HG02678 (cell line): ENCODE data around the gene FOXO3.
"Not testable (repeated sequence)": the region's sequence is repeated elsewhere in the genome, so short reads cannot be mapped to it uniquely, and the experiment has no call there.

Experiments used
- ATAC-seq: cut with Tn5 transposase; IDR thresholded peaks from one replicate; pipeline ENCODE4 v1.9.1; 2021; ENCODE audit warnings: mild to moderate bottlenecking, moderate library complexity; ENCODE audit not compliant: unreplicated experiment

The FOXO3 gene

DNA sequence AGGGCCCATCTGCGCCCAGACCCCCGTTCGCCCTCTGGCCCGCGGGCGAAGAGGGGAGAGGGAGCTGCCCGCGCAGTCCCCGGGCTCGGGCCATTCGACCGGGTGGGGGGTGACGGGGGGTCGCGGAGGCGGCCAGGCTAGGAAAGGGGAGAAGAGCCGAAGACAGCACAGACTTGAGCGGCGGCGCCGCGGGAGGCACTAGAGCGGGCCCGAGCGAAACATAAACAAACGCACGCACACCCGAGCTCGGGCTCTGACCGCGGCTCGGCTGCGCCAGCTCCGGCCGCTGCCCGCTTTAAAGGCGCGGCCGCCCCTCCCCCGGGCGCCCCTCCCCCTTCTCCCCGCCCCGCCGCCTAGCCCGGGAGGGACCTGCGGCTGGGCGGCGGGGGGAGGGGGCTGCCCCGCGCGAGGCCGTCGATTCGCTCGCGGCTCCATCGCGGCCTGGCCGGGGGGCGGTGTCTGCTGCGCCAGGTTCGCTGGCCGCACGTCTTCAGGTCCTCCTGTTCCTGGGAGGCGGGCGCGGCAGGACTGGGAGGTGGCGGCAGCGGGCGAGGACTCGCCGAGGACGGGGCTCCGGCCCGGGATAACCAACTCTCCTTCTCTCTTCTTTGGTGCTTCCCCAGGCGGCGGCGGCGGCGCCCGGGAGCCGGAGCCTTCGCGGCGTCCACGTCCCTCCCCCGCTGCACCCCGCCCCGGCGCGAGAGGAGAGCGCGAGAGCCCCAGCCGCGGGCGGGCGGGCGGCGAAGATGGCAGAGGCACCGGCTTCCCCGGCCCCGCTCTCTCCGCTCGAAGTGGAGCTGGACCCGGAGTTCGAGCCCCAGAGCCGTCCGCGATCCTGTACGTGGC lies at the start of gene FOXO3:
Gene FOXO3, plus strand, starts transcription at position 455 of the 846 bp plus-strand sequence. Its CDS starts 292 bp downstream, at position 747.
- no peak for ATAC-seq

GRCh38 chr6:108518714-108519576 lies 41.8 kb upstream of the FOXO3 start:
- ATAC-seq, result no peak

- no peak for ATAC-seq
Measured at GRCh38 chr6:108521616-108522107, 39.1 kb upstream of the FOXO3 start.

GRCh38 chr6:108523697-108524096 lies 37.0 kb upstream of the FOXO3 start:
- ATAC-seq, result no peak

DNA sequence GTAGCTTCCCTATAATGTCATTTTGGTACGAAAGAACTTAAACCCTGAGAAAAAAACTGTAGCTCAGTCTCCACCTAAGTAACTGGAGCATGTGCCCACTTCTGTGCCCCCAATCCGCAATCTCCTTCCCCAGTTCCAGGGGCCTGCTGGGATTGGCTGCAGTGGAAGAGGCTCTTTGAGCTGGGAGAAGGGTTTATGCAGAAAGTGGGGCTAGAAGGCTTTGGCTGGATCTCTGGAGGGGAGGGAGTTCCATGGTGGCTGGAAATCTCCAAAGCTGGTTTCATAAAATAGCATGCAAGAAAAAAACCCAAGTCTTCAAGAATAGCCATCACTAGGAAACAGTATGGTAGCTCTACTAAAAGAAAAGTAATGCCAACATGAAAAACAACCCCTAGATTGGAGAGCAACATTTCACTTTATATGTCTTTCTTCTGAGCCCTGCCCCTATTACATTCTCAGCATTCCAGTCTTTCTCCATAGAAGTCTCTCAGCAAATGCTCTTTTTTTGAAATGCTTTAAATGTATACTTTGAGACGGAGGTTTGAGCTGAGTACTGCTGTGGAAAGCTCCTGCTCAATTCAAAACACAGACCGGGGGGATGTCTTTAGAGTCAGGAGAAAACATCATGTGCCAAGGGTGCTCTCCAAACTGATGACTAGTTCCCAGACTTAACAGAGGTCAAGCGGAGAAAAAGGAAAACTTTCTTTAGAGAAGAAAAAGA lies 36.0 kb upstream of the FOXO3 start:
- no peak for ATAC-seq

DNA sequence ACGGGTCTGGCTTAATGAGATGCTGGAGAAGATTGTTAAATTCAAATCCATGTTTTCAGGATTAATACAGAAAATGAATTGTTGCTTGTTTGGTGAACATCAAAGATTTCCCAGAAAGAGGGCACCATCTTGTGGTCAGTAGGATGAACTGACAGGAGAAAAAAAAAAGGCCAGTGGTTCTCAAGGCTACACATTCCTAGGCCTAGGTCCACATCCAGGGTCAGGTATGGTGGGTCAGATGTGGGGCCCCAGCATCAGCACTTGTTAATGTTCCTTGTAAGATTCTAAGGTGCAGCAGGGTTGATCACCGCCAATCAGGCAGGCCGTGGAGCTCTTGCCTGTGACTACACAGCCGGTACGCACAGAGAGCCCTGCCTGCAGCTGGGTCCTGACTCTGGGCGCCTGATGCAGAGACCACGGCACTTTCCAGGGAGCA lies 34.0 kb upstream of the FOXO3 start:
- no peak for ATAC-seq

DNA sequence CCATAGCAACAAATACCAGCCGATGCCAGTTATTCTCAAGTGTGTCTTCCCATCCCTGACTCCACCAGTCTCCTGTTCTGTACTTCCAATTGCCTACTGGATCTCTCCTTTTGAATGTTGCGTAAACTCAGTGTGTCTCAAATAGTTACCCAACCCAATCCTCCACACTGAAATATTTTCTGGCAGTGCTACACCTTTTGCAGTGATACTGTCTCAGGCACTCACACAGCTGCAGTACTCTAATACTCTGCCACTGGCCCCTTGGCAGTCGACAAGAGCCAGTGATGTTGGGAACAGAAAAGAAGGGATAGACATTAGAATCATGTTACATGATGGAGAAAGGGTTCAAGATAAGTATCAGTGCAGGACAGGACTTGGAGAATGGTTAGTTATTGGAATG lies 31.8 kb upstream of the FOXO3 start:
- no peak for ATAC-seq

GRCh38 chr6:108531332-108531731 lies 29.4 kb upstream of the FOXO3 start:
- no peak for ATAC-seq

GRCh38 chr6:108535114-108535742 lies 25.5 kb upstream of the FOXO3 start:
- ATAC-seq, result no peak

DNA sequence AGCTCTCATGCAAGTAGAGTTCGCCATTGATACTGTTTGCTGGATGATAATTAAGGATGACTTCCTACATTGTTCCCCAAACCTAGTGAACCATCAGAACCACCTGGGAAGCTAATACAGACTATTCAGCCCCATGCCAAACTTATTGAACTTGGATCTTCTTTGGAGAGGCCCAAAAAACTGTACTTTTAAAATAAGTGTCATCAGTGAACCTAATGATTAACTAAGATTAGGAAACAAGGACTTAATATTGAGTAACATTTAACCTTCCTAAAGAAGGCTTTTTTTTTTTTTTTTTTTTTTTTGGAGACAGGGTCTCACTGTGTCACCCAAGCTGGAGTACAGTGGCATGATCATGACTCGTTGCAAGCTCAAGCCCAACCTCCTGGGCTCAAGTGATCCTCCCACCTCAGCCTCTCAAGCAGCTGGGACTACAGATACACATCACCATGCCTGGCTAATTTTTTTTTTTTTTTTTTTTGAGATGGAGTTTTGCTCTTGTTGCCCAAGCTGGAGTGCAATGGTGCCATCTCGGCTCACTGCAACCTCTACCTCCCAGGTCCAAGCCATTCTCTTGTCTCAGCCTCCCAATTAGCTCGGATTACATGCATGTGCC lies 24.7 kb upstream of the FOXO3 start:
- ATAC-seq, result not testable (repeated sequence)

- peak; percentile 90 for ATAC-seq
Measured at GRCh38 chr6:108541843-108542759, 18.6 kb upstream of the FOXO3 start.

DNA sequence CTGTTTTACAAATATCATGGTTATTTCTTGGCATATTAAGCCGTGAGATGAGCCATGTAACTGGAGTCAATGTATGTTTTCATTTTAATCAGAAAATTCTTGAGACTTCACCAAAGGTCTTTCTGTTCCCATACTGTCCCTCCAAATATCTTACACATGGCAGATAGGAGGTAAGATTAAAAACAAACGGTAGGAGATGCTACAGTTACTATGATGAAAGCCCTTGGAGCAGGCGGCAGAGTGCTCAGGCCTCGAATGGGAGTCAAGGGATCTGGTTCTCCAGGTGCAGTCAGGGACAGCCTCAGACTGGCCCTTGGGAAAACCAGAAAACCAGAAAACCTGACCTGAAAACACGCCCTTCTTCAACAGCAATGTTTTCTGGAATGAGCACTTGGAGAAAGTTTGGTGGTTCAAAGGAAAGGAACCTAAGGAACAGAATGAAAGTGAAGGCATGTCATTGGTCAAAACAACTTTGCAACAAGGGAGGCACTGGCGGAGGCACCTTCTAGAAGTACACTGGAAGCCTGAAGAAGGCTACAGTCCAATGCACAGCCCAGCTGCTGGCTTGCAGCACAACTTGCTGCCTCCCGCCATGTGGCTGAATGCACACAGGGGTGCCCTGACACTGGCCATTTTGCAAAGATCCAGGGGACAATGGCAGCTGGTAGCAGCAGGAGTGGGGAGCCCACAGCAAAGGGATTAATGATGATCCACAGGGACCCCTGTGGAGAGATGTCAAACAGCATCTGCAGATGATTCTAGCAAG lies 17.4 kb upstream of the FOXO3 start:
- ATAC-seq, result no peak

DNA sequence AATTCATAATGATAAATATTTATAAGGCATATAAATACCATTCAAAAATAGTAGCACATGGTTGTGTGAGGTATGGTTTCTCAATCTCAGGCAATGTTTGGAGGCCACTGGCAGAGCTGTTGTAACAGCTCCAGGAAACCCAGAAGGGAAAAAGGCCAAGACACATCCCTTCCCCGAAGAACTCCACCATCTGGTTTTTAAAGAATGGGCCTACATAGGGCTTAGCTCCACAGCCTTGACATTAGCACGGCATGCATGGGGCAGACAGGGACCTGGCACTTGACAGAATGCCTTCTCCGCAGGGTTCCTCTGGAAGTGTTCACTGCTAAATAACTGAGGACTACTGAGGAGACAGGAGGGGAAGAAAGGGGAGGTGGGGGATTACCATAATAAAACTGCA lies 16.1 kb upstream of the FOXO3 start:
- no peak for ATAC-seq

GRCh38 chr6:108546079-108547049 lies 14.4 kb upstream of the FOXO3 start:
- no peak for ATAC-seq

DNA sequence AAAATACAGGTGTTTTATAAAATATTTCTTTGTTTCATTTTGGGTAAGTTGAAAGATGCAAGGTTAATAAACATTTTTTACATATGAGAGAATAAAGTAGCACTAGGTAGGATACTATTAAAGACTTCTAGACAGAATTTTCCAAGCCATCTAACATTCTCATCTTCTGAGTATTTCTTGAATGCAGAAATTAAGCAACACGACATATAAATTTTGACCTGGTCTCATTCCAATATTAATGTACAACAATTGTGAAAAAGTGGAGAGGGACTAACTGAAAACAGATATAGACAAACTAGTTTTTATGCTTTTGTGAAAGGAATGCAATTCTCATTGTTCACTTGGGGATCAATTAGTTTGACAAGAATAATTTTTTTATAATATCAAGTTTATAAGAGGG lies 11.5 kb upstream of the FOXO3 start:
- ATAC-seq, result no peak

GRCh38 chr6:108549741-108550140 lies 11.0 kb upstream of the FOXO3 start:
- no peak for ATAC-seq

DNA sequence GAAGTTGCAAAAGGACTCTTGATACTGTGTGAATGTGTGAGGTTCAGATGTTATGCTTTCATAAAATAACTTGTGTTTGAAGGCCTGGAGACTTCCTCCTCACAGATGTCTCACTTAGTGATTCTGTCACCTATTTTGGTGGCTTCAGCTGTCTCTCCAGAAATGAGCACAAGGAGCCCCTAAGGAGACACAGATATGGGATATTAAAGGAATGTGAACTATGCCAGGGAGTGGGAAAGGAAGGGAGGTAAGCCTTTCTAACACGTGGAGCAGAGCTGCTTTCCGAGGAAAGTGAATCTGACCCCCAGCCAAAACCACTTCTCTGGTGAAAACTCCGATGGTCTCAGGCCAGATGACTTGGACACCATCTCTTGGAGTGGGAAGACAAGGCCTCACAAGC lies 10.5 kb upstream of the FOXO3 start:
- ATAC-seq, result no peak
